Stimulated activated naive CD8-positive, alpha-beta T cell treated with anti-CD3 and anti-CD28 coated beads, Interleukin-15, amount 100 ng/mL, for 72 hours (primary cell): ENCODE data around the gene NECTIN1.

Experiments used
- ATAC-seq: fragments of 150-1000 bp; cut with Tn5 transposase; 2 replicates; pipeline ENCODE4 v1.10.0; 2021; ENCODE audit warnings: mild to moderate bottlenecking, moderate library complexity
- DNase-seq, 2 donors: peaks; one replicate each; pipeline ENCODE4 v3.0.0; 2021 to 2022
- H3K27ac Mint-ChIP-seq, 2 donors: one replicate each; pipeline ENCODE4 v1.8.0; 2022; ENCODE audit warnings: mild to moderate bottlenecking in 2 of 2, mixed read lengths in 2 of 2, moderate library complexity in 2 of 2
- H3K27me3 Mint-ChIP-seq: one replicate; pipeline ENCODE4 v1.8.0; 2022; ENCODE audit warnings: mixed read lengths
- H3K4me1 Mint-ChIP-seq: one replicate; pipeline ENCODE4 v1.8.0; 2022; ENCODE audit warnings: mild to moderate bottlenecking, mixed read lengths
- H3K4me3 Mint-ChIP-seq, 2 donors: one replicate each; pipeline ENCODE4 v1.8.0; 2022; ENCODE audit warnings: mild to moderate bottlenecking in 2 of 2, mixed read lengths in 2 of 2, moderate library complexity in 1 of 2
- H3K9me3 Mint-ChIP-seq, 2 donors: one replicate each; pipeline ENCODE4 v1.8.0; 2022; ENCODE audit warnings: mixed read lengths in 2 of 2

NECTIN1 gene

DNA sequence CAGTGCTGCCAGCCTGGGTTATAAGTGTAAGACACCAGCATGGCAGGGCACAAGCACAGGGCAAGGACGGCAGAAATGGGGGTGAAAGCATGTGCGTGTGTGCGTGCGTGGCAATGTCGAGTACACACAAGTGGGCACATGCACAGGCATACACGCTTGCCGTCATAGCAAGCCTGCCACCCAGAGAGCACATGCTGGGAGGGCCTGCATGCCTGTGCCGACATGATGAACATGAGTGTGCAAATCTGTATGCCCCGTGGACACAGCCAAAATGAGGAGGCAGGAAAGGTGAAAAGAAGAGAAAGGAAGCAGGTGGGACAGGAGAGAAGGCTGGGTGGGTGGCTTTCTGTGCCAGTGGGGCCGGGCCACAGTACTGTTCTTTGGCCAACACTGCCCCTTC lies 62.9 kb downstream of the NECTIN1 start:
- ATAC-seq (peak; percentile 16), DNase-seq (no peak)
- H3K4me3 Mint-ChIP-seq, result no peak overlapping the region
- H3K27me3 Mint-ChIP-seq, result no peaks in the 10 kb centered on the region
- no peaks in the 10 kb centered on the region for H3K4me1 Mint-ChIP-seq
- no peak overlapping the region for H3K27ac Mint-ChIP-seq
- no peaks in the 10 kb centered on the region for H3K9me3 Mint-ChIP-seq

DNA sequence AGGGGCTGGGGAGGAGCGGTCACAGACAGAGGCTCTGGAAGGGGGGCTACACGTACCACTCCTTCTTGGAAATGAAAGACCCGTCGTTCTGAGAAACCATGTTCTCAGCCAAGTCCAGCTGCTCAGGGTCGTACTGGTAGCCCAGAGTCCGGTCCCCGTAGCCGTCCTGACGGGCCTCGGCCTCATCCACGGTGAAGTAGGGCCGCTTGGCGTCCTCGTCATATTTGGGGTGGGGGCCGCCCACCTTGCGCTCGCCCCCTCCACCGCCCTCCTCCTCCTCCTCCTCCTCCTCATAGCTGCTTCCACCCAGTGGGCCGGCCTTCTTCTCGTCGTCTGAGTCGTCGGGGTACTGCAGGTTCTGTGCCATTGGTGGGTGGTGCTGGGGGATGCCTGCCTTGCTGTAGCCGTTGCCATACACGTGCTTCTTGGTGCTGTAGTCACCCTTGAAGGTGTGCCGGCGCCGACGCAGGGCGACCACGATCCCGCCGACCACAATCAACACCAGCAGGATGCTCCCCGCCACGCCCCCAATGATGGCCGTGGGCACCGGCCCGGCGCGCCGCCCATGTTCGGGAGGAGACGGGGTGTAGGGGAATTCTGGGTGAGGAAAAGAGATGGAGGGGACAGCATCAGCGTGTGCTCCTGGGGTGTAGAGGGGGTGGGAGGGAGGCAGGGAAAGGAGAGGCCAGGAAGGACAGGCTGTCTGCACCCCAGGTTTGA lies 64.1 kb downstream of the NECTIN1 start:
- Mint-ChIP-seq H3K27me3 (no peaks in the 10 kb centered on the region), H3K4me1 (no peaks in the 10 kb centered on the region)

DNA sequence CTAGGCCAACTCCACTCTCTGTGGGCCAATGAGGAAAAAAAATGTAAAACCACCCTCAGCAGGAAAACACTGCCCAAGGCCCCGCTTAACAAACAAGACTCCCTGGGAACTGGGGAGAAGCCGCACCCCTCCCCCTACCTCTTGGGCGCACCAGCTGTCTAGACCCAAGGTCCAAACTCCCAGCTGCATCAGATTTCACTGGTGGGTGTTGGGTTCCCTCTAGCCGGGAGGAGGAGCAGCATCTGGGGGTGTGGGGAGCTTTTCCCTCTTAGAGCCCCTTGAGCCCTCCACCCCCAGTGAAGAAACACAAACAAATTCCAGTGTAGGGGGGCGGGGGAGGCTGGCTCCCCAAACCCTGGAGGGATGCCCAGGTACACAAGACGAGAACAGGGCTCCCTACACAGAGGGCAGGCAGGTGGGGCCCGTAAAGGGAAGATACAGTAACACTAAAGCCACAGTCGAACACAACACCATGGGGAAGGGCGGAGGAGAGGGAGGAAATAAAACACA lies 64.9 kb downstream of the NECTIN1 start:
- DNase-seq, result no peak
- no peaks in the 10 kb centered on the region for H3K9me3 Mint-ChIP-seq
- no peak overlapping the region for H3K4me3 Mint-ChIP-seq
- H3K27me3 Mint-ChIP-seq, result no peaks in the 10 kb centered on the region
- no peak for ATAC-seq
- no peaks in the 10 kb centered on the region for H3K4me1 Mint-ChIP-seq
- no peak overlapping the region for H3K27ac Mint-ChIP-seq

More for the DNA sequence above, 64.1 kb downstream of the NECTIN1 start:
- no peak overlapping the region for H3K4me3 Mint-ChIP-seq
- no peak overlapping the region for H3K27ac Mint-ChIP-seq
- ATAC-seq (no peak), DNase-seq (no peak)
- no peaks in the 10 kb centered on the region for H3K9me3 Mint-ChIP-seq

DNA sequence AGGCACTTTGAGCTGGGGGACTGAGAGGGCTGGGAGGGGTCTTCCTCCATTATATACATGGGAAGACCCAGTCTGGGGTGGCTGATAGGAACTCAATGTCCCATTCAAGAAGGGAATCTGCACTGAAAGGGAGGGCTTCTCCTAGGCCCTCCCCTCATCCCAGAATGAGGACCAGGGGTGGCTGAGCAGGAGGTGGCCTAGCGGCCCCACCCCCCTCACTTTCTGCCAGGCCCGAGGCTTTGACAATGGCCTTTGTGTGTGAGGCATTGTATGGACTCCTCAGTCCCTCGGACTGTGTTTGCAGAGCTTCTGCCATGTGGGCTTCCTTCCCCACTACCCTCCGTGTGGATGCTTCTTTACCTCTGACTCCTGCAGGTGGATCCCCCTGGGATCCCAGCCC lies 65.7 kb downstream of the NECTIN1 start:
- H3K4me3 Mint-ChIP-seq, result no peak overlapping the region
- H3K27ac Mint-ChIP-seq, result peak overlapping the region in 1 of 2 donors; percentile 52
- ATAC-seq (no peak), DNase-seq (no peak)
- no peaks in the 10 kb centered on the region for H3K27me3 Mint-ChIP-seq
- H3K9me3 Mint-ChIP-seq, result no peaks in the 10 kb centered on the region
- no peaks in the 10 kb centered on the region for H3K4me1 Mint-ChIP-seq

DNA sequence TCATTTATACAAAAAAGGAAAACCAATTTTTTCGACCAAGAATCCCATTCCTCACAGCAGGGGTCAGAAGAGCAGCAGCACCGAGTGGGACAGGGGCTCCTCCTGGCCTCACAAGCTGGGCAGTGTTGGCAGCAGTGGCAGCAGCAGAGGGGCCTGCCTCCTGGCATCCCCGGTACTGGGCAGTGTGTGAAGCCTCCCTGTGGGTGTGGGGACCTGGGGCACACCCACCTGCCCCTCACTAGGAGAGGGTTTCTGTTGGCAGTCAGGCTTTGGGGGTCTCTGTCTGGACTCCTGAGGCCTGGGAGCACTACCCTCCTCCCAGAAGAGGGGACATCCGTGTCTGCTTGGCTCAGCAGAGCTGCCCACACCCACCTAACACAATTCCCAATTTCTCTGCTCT lies 67.8 kb downstream of the NECTIN1 start:
- H3K27ac Mint-ChIP-seq, result no peak overlapping the region
- H3K4me3 Mint-ChIP-seq, result no peak overlapping the region
- H3K4me1 Mint-ChIP-seq, result no peaks in the 10 kb centered on the region
- no peak for DNase-seq
- H3K27me3 Mint-ChIP-seq, result no peaks in the 10 kb centered on the region
- no peaks in the 10 kb centered on the region for H3K9me3 Mint-ChIP-seq
- ATAC-seq, result no peak

DNA sequence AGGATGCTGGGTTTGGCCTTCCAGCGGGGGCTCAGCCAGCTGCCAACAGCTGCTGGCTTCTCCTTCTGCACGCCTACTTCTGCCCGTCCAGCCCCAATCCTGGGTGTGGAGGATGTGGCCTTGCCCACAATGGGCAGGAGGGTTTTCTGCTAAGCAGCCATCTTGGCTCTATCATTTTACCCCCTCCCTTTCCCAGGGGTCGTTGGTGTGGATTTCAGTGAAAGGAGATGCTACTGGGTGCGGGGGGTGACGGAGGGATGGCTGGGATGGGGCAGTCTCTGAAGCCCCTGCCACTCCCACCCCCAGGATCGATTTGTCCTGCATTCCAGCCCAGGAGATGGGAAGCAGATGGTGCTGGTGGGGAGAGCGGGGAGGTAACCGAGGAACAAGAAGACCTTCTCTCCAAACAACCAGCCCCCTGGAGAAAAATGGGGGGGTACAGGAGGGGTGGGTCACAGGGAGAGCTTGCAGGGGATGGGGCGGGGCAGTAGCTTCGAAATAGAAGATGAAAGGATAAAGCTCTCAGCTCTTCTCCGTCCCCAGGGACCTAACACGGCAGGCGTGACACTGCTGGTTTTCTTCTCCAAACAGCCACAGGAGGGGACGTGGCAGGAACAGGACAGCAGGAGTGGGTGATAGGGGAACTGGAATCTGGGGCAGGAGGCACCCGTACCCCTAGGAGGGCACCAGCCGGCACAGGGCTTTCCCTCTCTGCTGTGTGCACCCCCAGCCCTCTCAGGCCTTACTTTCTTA lies 68.9 kb downstream of the NECTIN1 start:
- no peaks in the 10 kb centered on the region for H3K9me3 Mint-ChIP-seq
- no peak overlapping the region for H3K27ac Mint-ChIP-seq

DNA sequence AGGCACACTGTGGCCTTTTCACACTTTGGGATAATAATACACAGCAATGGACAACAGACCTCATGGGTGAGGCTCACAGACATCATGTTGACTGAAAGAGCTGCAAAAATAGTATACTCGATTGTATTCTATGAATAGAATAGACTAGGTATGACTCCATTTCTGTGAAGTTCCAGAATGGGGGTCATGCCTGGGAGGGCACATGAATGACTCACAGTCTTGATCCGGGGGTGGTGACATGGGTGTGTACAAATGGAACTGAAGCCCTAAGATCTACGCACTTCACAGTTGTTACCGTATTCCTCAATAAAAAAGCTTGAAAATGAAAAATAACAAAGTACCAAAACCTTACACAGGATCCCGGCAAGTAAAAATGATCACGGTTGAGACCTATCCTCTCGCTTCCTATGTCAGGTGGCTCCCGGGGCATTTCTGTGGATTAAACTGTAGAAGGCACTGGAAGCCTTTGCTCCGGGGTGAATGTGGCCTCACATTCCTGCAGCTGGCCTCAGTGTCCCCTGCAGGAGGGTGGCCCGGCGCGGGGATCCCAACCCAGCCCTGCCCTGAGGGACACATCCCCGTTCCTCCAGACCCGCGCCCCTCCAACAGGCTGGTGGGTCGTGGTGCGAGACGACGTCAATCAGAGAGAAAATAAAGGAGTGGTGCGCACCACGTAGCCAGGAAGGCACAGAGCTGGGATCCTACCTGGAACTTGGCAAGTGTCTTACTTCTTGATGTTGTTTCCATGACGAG lies 75.9 kb downstream of the NECTIN1 start:
- no peak for ATAC-seq
- DNase-seq, result no peak
- Mint-ChIP-seq H3K4me1 (no peaks in the 10 kb centered on the region), H3K27me3 (peaks cover 43% of the 10 kb centered on the region), H3K27ac (no peak overlapping the region), H3K4me3 (no peak overlapping the region), H3K9me3 (peaks cover 3 to 5% of the 10 kb centered on the region in 2 donors)

More for the DNA sequence above, 68.9 kb downstream of the NECTIN1 start:
- H3K27me3 Mint-ChIP-seq, result no peaks in the 10 kb centered on the region
- no peak for DNase-seq
- H3K4me3 Mint-ChIP-seq, result no peak overlapping the region
- ATAC-seq, result no peak
- no peaks in the 10 kb centered on the region for H3K4me1 Mint-ChIP-seq

DNA sequence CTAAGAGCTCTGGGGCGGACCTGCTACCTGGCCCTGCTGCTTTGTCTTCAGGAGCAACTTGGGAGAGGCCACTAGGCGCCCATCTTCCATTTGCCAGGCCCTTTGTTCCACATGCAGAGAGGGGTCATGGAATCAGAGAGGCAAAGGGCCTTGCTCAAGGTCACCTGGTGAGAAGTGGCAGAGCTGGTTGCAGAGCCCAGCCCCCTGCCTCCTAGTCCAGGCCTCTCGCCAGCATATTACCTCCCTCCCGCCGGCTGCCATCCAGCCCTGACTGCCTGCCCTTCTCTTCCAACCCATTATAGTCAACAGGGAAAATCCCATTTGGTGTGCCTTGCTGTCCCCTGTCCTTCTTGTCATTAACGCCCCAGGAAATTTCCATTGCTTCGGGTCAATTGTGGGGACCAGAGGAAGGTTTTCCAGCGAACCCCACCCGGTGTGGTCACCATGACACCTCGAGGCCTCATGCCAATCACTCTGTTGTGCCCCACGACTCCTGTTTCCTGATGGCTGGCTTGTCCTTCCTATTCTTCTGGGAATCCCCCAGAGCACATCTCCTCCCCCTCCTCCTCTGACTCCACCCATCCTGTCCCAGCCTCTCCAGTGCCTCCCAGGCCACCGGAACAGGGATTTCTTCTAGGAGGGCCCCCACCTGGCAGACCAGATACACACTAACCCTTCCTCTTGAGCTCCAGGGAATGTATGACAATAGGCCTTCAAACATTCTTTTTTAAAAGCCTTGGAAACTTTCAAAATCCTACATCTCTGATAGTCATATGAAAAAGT lies 77.0 kb downstream of the NECTIN1 start:
- Mint-ChIP-seq H3K9me3 (peaks cover 5 to 8% of the 10 kb centered on the region in 2 donors), H3K4me1 (no peaks in the 10 kb centered on the region), H3K27ac (peak overlapping the region in 1 of 2 donors; percentile 37), H3K4me3 (no peak overlapping the region), H3K27me3 (peaks cover 43% of the 10 kb centered on the region)
- ATAC-seq, result no peak
- no peak for DNase-seq

DNA sequence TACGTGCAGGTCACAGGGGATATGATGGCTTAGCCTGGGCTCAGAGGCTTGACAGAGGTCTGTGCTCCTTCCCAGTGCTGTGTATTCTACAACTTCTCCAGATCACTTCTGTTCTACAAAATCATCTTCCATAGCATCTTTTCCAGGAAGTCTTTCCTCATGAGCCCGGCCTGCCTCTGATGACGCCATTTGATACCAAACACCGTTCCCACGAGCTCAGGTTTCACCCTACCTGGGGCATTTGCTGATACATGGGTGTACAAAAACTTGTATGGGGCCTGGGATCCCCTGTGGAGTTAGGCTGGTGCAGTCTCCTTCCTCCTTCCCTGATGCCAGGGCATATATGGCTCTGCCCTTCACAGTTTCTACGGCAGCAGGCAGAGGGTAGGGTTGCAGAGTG lies 78.7 kb downstream of the NECTIN1 start:
- Mint-ChIP-seq H3K27me3 (peaks cover 43% of the 10 kb centered on the region), H3K27ac (no peak overlapping the region), H3K4me1 (no peaks in the 10 kb centered on the region), H3K4me3 (no peak overlapping the region), H3K9me3 (peaks cover 5 to 8% of the 10 kb centered on the region in 2 donors)
- no peak for ATAC-seq
- DNase-seq, result no peak

DNA sequence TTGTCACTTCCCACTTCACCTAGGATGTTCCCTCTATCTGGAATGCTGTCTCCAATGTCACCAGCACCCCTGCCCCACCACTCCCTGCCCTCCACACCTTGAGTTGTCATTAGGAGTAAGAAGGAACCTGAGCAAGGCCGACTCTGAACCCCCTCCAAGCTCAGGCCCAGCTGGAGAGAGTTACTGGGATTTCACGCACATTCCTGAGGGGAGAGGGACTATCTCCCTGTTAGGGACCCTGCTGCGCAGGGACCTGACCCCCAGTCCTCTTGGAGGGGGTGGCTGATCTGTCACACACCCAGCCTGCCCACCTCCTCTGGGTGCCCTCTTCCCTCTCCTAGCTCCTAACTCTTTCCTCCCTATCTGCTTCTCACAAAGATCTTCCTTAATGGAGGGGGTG lies 81.7 kb downstream of the NECTIN1 start:
- no peak overlapping the region for H3K27ac Mint-ChIP-seq
- DNase-seq (no peak), ATAC-seq (no peak)
- H3K27me3 Mint-ChIP-seq, result peaks cover 32% of the 10 kb centered on the region
- H3K4me1 Mint-ChIP-seq, result no peaks in the 10 kb centered on the region
- no peak overlapping the region for H3K4me3 Mint-ChIP-seq
- H3K9me3 Mint-ChIP-seq, result peaks cover 5 to 8% of the 10 kb centered on the region in 2 donors

DNA sequence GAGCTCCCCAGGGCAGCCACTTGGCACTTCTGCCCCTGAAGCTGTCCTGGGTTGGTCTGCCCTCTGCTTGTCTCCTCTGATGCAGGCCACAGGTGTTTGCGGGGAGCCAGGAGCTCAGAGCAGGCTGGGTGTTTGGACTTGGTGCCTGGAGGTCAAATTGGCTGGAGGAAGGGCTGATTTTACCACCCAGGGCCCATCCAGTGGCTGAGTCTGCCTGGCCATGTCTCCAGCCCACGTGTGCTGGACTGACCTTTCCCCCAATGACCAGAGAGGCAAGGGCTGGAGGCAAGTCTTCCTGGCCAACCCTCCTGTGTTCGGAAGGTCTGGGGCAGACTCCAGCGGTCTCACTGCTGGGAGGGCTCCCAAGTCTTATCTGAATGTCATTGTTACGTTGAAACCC lies 84.0 kb downstream of the NECTIN1 start:
- H3K27ac Mint-ChIP-seq, result no peak overlapping the region
- ATAC-seq, result no peak
- H3K4me1 Mint-ChIP-seq, result no peaks in the 10 kb centered on the region
- H3K4me3 Mint-ChIP-seq, result no peak overlapping the region
- peaks cover 13% of the 10 kb centered on the region for H3K27me3 Mint-ChIP-seq
- peaks cover 5 to 8% of the 10 kb centered on the region in 2 donors for H3K9me3 Mint-ChIP-seq
- DNase-seq, result no peak

DNA sequence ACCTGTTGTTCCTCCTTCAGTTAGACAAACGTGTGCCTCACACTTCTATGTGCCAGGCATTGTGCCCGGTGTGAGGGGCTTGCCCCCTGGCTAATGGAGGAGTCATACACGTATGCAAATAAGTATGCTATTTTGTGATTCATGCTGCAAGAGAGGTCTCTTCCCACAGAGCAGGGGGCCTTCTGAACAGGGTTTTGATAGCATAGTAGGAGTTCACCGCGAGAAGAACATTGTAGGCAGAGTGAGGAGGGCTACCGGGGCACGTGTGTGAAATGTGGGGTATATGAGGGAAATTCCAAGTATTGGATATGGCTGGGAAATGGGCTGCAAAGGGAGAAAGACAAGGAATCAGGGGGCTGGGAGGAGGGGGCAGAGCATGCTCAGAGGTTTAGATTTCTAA lies 84.5 kb downstream of the NECTIN1 start:
- no peak for DNase-seq
- Mint-ChIP-seq H3K27ac (no peak overlapping the region), H3K9me3 (peaks cover 5 to 8% of the 10 kb centered on the region in 2 donors), H3K4me3 (no peak overlapping the region), H3K27me3 (peaks cover 8% of the 10 kb centered on the region), H3K4me1 (no peaks in the 10 kb centered on the region)
- ATAC-seq, result no peak

DNA sequence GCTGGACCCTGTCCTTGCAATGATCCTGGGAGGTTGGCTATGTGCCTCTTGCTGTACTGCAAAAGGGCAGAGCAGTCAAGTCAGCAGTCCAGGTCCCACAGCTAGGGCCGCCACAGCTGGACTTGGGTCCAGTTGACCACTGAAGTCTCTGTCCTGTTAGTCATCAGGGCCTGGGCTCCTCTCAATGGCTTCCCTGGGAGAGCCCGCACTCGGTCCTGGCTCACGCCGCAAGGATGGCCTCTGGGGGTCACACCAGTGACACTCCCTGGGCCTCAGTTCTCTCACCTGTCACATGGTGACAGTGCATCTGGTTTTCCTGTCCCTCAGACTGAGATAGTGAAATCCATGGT lies 85.1 kb downstream of the NECTIN1 start:
- no peak for ATAC-seq
- peaks cover 5 to 8% of the 10 kb centered on the region in 2 donors for H3K9me3 Mint-ChIP-seq
- H3K27ac Mint-ChIP-seq, result no peak overlapping the region
- peaks cover 2% of the 10 kb centered on the region for H3K27me3 Mint-ChIP-seq
- no peaks in the 10 kb centered on the region for H3K4me1 Mint-ChIP-seq
- no peak overlapping the region for H3K4me3 Mint-ChIP-seq
- DNase-seq, result no peak

DNA sequence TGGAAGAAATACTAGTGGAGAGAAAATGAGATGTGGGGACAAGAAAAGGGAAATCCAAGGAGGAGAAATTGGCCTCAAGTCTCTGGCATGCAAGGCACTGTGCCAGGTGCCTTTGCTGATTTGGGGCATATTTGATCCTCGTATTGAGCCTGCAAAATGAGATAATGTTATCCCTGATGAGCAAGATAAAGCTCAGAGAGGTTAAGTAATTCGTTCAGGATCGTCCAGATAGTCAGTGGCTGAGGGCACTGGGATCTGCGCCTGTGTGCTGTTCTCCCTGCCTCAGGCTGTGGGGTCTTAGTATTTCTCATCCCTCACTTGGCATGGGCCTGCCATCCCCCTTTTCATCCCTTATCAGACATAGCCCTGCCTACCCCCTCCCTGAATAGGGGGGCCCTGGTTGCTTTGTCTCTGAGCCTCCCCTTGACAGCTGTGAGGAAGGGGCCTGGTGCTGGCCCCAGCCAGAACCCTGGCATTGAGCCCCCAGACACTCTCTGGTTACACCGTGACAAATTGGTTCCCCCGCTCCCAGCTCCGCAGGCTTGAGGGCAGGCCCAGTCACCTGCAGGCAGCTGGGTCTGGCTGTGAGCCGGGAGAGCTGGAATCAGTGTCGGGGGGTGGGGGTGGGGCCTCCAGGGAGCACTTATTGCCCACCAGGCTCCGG lies 85.7 kb downstream of the NECTIN1 start:
- ATAC-seq (no peak), DNase-seq (no peak)
- H3K27me3 Mint-ChIP-seq, result no peaks in the 10 kb centered on the region
- H3K9me3 Mint-ChIP-seq, result peaks cover 4 to 6% of the 10 kb centered on the region in 2 donors
- H3K4me1 Mint-ChIP-seq, result no peaks in the 10 kb centered on the region
- H3K27ac Mint-ChIP-seq, result no peak overlapping the region
- H3K4me3 Mint-ChIP-seq, result no peak overlapping the region
